HTR-8/SVneo (cell line): ENCODE data around the gene NHLRC4.

ENCODE experiments used
- DNase-seq: peaks from one replicate; pipeline ENCODE4 v3.0.0; 2011; ENCODE audit warnings: low spot score, mixed read lengths; ENCODE audit not compliant: insufficient read length
- FAIRE-seq: peaks from 2 replicates; lab custom pipeline; 2011; peaks lifted over from hg19 to GRCh38; lab: Jason Lieb, UNC

NHLRC4 gene

GRCh38 chr16:578870-579405, 12.1 kb downstream of the NHLRC4 start:
- FAIRE-seq, result no peak
- DNase-seq, result no peak

GRCh38 chr16:580141-580945, 13.5 kb downstream of the NHLRC4 start:
- FAIRE-seq, result no peak
- no peak for DNase-seq

- FAIRE-seq, result no peak
Measured at GRCh38 chr16:580946-581498, 14.2 kb downstream of the NHLRC4 start.

GRCh38 chr16:582218-582613, 15.4 kb downstream of the NHLRC4 start:
- DNase-seq, result no peak
- FAIRE-seq, result no peak

More at GRCh38 chr16:580946-581498, 14.2 kb downstream of the NHLRC4 start:
- no peak for DNase-seq

GRCh38 chr16:582614-583331, 16.0 kb downstream of the NHLRC4 start:
- FAIRE-seq, result peak; percentile 33

GRCh38 chr16:583470-583814, 16.6 kb downstream of the NHLRC4 start:
- no peak for FAIRE-seq
- no peak for DNase-seq

More at GRCh38 chr16:582614-583331, 16.0 kb downstream of the NHLRC4 start:
- no peak for DNase-seq

- no peak for DNase-seq
- FAIRE-seq, result no peak
Measured at GRCh38 chr16:583815-584591, 17.2 kb downstream of the NHLRC4 start.

- FAIRE-seq (no peak), DNase-seq (no peak)
Measured at GRCh38 chr16:585351-585750, 18.5 kb downstream of the NHLRC4 start.

- DNase-seq, result no peak
- FAIRE-seq, result no peak
Measured at GRCh38 chr16:586047-586644, 19.3 kb downstream of the NHLRC4 start.

GRCh38 chr16:586645-587590, 20.1 kb downstream of the NHLRC4 start:
- FAIRE-seq (no peak), DNase-seq (no peak)

- peak; percentile 44 for FAIRE-seq
- no peak for DNase-seq
Measured at GRCh38 chr16:588639-588888, 21.8 kb downstream of the NHLRC4 start.

- no peak for FAIRE-seq
Measured at GRCh38 chr16:588889-589657, 22.3 kb downstream of the NHLRC4 start.

GRCh38 chr16:589658-590187, 22.9 kb downstream of the NHLRC4 start, which contains the start of gene RAB40C:
TSS of gene RAB40C (plus strand) at chr16:590066. CDS start at chr16:590292, 226 bp downstream.
- FAIRE-seq (peak; percentile 96), DNase-seq (peak; percentile 99)

More at GRCh38 chr16:588889-589657, 22.3 kb downstream of the NHLRC4 start:
- peak; percentile 90 for DNase-seq

- DNase-seq, result no peak
Measured at GRCh38 chr16:590188-590814, 23.5 kb downstream of the NHLRC4 start.

GRCh38 chr16:590815-591200, 24.0 kb downstream of the NHLRC4 start:
- FAIRE-seq (no peak), DNase-seq (no peak)

More at GRCh38 chr16:590188-590814, 23.5 kb downstream of the NHLRC4 start:
- no peak for FAIRE-seq

GRCh38 chr16:591231-591630, 24.4 kb downstream of the NHLRC4 start:
- FAIRE-seq (no peak), DNase-seq (no peak)

GRCh38 chr16:591892-592517, 25.2 kb downstream of the NHLRC4 start:
- DNase-seq (no peak), FAIRE-seq (no peak)
